Brain pericyte (primary cell): ENCODE results near the gene CLDND2.
"Not testable (repeated sequence)": the region's sequence is repeated elsewhere in the genome, so short reads cannot be mapped to it uniquely, and the experiment has no call there.

ENCODE experiments used
- DNase-seq: peaks from one replicate; pipeline ENCODE4 v3.0.0-alpha.2; 2012; ENCODE audit warnings: low read depth, low spot score

The CLDND2 gene, protein sequence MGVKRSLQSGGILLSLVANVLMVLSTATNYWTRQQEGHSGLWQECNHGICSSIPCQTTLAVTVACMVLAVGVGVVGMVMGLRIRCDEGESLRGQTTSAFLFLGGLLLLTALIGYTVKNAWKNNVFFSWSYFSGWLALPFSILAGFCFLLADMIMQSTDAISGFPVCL

DNA sequence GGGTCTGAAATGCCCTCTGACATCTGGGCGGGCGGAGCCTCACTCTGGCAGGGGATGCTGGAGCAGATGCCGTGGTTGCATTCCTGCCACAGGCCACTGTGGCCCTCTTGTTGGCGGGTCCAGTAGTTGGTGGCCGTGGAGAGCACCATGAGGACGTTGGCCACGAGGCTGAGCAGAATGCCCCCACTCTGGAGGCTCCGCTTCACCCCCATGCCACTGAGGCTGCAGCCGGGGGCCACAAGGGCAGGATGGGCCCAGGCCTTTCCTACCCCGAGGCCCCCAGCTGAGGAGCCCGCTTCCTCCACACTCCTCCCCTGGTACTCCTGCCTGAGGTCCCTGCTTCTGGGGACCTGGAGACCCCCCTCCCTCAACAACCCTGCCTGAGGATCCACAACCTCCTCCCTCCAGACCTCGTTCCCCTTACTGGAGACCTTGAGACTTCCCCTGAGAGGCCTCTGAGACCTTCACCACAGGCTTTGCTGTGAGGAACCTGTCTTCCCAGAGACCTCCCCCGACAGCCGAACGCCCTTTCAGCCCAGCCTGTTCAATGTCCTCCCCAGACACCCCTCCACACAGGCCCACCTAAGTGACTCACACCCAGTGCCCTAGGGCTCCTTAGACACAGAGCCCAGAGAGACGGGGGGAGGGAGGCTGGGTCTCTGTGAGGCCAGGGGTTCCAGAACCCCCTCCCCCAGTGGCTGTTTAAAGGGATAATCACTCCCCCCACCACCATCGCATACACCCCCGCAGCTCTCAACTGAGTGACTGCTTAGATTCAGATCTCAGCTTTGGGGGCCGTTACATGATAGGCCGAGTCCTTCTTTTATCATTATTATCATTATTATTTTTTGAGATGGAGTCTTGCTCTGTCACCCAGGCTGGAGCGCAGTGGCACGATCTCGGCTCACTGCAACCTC is at the start of gene CLDND2:
Gene CLDND2, minus strand, starts transcription at position 638 of the 917 bp plus-strand sequence. Its CDS starts 426 bp downstream, at position 212.
- no peak for DNase-seq

DNA sequence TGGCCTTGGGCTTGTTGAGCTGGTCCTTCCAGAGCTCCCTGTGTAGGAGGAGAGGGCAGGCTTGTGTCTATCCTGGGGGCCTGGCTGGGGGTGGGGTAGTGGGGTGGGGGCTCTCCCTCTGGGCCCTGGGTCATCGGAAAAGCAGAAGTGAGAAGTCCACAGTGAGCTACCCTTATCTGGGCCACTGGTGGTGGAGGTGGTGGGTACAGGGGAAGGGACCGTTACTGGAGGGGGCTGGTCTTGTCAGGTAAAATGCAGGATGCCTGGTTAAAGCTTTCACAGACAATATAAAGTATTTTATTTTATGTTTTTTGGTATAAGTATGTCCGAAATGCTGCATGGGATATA is 49.0 kb upstream of the CLDND2 start:
- no peak for DNase-seq

DNA sequence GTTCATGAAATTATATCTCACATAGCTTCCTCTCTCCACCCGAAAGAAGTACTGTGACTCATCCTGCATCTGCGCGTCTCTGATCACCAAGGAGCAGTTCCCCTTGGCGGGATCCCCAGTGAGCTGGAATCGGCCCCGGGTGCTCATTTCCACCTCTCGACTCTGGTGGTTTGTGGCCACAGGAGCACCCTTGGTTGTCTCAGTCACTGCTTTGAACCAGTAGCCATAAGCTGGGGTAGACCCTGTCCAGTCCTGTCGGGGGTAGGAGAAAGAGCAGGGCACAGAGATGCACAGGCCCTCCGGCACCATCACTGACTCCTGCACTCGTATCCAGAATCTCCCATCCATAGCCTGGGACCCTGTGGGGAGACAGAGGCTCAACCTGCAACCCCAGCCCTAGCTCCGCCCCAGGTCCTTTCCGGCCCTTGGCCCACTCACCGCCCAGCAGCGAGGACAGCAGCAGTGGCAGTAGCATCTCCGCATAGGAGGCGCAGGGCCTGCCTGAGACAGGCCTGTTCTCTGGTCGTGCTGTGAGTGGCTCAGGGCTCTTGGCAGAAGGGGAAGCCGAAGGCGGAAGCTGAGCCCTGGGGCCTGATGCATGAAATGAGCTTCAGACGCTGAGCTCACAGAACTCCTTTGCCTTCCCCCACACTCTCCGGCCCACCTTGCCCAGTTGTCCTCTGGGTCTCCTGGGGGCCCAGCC is 48.5 kb upstream of the CLDND2 start, which contains the start of gene SIGLEC10:
Gene SIGLEC10, minus strand, starts transcription at position 536 of the 703 bp plus-strand sequence. Its CDS starts 61 bp downstream, at position 475.
- DNase-seq: no peak

DNA sequence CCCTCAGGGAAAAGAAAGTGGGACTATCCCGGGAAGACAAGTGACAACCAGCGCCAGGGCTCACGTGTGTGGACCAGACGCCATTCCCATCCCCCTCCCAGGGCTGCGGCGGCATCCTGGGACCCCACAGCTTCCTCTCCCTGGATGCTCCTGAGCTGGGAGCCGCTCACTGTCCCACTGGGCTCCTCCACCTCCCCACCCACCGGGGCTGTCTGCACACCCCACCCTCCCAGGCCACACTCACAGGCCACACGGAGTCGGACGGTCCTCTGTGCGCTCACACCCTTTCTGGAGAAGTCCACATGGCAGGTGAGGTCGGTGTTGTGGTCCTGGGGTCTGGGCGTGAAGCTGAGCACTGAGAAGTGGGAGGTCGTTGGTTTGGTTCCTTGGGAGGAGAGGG is 47.6 kb upstream of the CLDND2 start:
- not testable (repeated sequence) for DNase-seq

DNA sequence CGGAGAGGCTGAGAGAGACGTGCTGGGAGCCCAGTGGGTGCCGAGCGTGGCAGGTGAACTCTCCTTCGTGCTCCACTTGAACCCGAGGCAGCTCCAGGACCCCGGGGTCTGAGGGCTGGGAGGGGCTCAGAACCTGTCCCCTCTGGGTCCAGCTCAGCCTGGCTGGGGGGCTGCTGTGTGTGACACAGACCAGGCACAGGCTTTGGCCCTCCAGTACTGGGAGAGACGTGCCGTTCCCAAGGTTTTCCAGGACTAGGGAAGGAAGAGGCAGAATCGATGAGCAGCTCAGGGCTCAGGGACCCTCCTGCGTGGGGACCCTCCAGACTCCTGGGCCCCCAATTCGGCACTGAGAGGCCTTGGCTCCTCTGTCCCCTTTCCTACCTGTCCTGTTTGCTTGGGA is 46.4 kb upstream of the CLDND2 start:
- DNase-seq: no peak

DNA sequence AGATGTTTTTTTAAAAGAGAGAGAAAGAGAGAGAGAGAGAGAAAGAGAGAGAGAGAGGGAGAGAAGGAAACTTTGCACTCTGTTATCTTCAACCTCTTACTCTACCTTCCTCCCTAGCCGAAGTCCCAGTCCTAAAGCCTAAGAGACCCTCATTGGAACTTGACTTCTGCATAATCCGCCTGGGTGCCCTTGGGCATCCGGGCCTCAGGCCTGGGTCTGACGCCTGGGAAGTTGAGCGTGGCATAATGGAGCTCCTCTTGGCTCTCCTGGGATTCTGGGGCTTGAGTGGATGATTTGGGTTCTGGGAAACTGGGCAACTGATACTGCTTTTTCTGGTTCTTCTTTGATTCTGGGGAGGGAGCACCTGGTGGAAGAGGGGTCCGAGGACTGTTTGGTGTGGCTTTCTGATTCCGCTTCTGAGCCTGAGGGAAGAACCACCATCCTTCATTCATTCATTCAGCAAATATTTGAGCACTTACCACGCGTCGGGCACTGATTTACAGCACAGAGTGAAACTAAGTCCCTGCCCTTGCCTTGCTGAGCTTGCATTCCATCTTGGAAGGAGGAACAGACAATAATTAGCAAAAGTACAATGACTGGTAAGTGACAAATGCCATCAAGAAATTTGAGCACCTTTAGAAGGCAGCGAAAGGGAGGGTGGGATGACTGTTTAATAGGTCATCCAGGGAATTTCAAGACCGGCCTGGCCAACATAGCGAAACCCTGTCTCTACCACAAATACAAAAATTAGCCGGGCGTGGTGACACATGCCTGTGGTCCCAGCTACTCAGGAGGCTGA is 42.3 kb upstream of the CLDND2 start:
- DNase-seq: no peak

DNA sequence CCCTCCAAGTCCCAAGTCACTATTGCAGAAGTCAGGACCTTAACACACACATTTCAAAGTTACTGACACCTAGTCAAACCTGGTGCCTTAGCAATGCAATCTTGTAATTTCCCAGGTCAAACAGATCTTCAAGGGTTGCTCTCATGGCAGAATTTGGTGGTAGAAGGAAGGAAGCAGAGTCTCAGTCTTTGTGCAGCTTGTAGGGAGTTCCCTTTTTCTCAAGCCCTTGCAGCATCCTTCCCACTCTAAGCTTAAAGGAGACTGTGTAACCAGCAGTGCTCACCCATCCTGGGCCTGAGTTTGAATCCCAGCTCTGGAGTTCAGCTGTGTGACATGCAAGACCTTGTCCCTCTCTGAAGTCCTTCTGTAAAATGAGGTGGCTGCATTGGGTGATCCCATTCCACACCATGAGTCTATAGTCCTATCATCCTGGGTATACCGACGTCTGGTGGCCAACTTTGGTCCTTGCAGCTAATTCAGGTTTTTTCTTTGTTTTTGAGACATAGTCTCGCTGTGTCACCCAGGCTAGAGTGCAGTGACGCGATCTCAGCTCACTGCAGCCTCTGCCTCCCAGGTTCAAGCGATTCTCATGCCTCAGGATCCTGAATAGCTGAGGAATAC is 38.8 kb upstream of the CLDND2 start:
- DNase-seq: no peak

DNA sequence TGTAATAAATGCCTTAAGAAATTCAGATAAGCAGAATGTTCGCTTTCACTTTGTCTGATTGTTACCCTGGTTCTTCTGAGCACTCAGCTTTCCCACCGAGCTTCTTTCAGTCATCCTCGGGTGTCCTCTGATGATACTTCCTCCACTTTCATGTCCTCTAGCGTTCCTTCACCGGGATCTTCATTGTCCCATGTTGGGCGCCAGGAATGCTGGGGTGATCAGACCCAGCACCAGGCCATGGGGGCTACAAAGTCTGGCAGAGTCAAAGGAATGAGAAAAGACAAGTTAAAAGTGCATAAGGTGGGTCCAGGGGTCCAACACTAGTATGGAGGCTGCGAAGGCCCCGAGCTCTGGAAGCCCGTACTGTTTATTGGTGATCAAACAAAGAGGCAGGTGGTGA is 33.3 kb upstream of the CLDND2 start:
- DNase-seq: no peak

DNA sequence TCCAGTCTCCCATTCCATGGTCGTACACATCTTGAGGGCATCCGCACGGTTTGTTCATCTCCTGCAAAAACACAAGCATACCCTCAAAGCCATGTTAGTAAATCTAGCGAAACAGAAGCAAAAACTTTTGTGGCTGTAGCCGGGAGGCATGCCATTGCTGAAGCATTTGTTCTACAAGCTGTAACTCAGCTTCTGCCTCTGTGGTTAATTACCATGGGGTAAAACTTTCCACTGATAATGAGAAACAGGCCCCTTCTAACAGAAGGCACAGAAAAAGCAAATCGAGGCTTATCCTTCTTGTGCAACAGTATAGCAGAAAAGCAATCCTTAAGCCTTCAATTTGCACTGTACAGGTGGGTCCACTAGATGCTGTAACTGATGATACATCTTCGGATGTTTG is 31.1 kb upstream of the CLDND2 start:
- DNase-seq: not testable (repeated sequence)

DNA sequence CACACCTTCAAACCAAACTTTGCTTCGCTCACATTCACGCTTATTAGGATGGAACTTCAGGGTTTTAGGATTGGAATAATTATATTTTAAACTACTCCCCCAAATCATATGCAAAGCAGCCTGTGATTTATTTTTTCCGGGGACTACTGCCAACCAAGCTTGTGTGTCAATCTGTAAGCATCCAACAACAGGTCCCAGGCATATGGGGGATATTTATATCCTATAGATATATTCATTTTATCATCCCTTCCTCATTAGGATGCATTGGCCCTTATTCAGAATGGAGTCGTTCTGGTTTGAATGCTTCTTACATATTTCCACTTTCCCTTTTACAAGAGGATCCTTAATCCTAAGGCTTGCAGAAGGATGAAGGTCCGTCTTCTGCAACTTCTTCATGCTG is 30.4 kb upstream of the CLDND2 start:
- no peak for DNase-seq

DNA sequence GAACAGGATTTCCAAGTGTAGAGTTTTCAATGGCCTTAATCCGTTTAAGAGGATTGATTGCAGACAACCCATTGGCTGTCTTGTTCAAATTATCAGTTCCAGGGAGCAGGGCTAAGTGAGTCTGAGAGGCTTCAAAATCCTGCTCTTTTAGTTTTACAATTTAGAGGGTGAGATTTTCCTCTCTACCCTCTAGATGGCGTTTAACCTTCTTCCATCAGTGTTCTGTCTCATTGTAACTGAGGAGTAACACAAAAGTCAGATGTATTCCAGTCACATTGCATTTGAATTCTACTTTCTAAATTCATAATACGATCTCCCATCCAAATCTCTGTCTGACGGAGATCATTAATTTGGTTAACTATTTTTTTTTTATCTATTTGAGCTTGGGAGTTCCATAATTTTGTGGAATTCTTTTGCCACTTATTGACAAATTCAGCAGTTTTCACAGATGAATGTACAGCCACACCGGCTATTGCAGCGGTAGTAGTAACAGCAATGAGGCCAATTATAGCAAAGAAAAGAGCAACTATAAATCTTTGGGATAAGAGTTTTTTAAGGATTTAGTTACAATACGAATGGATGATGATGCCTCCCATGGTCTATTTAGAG is 29.4 kb upstream of the CLDND2 start:
- no peak for DNase-seq

DNA sequence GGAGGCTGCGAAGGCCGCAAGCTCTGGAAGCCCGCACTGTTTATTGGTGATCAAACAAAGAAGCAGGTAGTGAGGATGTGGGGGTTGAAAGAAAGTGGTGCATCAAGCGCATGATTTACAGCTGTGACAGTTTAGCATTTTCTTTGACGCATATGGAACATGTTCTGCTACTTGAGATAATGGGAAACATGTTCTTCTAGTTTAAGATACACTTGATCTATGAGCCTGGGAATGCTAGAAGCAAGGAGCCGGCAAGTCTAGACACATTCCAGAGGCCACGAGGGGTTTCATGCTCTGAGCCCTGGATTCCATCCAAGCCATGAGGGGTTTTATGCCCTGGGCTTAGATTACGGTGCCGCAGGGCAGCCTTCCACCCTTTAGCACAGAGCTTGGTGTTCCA is 28.6 kb upstream of the CLDND2 start:
- DNase-seq: not testable (repeated sequence)

DNA sequence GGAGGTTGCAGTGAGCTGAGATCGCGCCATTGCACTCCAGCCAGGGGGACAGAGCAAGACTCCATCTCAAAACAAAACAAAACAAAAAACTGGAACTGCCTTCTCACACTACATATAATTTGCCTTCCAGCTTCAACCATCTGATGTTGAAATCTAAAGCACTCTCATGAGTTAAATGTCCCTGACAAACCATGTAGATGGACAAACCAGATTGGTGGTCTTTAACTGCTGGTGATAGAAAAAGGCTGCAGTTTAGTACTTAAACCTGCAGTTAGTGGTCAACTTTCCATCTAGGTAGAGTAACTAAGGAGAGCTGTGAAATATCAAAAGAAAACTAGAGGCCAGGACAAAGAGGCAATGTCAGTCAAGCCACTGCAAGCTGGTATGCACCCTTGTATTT is 27.4 kb upstream of the CLDND2 start:
- DNase-seq: no peak

DNA sequence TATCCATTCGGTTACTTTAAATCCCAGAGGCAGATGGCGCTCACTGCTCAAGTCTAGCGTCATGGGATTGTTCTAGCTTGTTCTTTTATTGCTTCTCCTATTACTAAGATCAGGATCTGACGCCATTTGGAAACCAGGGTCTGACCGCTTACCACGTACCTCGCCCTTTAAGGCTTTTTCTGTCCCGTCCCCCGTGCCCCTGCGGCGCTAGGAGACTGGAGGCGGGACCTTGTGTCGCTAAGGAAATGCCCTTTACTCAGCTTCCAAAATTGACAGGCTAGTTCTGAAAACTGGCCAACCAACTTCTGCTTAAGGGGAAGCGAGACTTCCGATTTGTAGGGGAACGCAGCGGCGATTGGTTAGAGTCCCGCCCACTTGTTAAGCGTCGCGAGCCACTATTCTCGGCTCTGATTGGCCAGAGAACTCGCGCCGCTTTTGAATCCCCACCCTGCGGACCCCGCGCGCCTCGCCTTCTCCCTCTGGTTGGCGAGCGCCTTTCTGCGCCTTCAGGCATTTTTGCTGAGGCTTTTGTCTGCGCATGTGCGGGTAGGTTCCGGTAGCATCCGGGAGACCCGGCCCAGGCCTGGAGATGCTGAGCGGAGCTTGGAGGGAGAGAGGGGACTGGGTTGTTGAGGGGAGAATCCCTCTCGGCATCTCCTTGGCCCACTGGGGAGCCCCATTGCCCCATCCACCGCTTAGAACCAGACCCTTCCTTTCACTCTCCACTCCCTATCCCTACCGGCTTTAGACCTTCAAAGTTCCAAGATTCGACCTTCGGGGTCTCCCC is 25.4 kb upstream of the CLDND2 start:
- DNase-seq: peak; percentile 90

DNA sequence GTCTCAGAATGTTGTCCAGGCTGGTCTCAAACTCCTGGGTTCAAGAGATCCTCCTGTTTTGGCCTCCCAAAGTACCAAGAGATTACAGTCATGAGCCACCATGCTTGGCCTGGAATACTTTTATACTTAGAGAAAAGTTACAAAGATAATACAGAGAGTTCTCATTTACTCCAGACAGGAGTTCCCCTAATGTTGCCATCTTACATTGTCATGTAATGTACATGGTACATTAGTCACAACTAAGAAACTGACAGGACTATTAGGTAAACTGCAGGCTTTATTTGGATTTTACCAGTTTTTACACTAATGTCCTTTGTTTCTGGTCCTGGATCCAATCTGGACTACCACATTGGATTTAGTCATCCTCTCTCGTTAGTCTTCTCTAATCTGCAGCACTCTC is 23.9 kb upstream of the CLDND2 start:
- DNase-seq: no peak

DNA sequence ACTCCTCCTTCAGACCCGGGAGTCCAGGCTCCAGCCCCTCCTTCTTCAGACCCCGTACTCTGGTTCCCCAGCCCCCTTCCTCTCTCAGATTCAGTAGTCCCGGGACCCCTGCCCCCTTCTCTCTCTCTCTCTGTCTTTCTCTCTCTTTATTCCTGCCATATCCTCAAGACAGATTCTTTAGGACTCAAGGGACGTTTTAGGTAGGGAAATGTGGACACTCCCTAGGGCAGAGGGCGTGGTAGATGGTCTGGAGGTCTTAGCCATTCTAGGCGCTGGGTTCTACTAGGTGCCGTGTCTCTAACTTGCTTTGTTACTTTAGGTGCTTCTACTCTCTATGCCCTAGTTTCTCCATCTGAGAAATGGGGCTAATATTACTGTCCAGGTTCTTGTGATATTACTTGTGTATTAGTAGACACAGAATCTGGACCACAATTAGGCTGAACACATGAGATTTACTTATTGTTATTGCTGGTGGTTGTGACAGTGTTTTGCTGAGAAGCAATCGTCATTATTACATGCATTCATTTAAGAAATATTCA is 22.3 kb upstream of the CLDND2 start:
- DNase-seq: no peak

DNA sequence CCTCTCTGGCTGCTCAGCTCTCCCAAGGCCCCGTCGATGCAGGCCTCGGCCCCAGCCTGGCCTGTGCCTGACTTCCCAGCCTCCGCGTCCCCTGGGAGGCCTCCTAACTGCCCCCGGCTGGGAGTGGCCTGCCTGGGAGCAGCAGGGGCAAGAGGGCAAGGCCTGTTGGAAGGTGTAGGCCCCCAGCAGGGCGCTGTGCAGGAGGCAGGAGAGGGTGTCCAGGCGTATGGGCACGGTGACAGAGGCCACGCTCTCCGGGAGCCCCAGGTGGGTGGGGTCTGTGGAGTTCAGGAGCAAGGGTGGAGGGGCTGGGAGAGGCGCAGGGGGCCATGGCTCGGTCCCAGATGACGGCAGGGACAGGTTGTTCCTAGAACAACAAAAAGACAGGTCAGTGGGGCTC is 20.3 kb upstream of the CLDND2 start:
- no peak for DNase-seq

DNA sequence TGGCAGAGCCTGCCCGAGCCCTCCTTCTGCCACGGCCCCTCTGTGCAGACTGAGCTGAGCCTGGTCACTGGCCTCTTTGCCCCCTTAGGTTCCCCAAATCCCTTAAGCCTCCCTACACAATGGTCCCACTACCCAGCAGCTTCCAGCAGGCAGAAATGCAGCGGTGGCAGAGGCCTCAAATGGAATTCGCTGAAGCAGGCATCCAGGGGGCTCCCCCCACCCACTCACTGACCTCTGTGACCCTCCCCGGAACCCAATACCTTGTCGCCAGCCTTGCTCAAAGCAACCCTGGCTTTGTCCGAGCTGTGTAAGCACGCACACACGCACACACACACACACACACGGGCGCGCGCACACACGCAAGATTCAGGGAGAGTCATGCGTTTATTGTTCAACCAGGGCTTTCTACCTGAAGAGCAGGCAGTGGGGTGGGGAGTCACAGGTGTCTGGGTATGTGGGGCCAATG is 19.2 kb upstream of the CLDND2 start, which contains the start of gene LIM2:
Gene LIM2, minus strand, starts transcription at position 51 of the 466 bp plus-strand sequence. CDS start 531 bp downstream, outside the sequence.
- no peak for DNase-seq

DNA sequence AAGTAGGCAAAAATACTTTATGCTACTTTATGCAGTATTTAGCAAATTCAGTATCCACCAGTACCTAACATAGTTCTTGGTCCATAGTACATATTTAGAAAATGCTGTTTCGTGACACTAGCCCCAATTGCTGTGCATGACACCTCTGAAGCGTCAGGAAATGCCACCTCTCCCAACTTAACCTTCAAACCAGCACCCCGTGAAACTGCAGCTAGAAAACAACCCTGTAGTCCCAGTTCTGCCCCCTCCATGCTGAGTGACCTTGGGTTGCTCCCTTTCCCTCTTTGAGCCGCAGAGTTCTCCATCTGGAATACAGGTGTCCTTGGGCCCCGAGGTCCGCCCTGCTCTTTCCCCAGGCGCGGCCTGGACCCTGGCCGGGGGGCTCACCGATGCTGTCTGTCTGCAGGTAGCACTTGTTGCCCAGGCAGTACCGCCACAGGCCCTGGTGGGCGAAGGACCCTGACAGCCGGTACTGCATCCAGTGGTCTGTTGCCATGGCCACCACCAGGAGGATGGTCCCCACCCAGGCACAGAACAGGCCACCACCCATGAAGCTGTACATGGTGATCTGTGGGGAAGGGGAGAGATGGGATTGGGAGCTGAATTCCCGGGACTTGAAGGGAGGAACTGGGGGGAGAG is 18.2 kb upstream of the CLDND2 start:
- no peak for DNase-seq
